GM23338 (cell line): ENCODE data around the gene GRP. TPM values are rescaled to one million over a fixed set of nuclear protein-coding genes. Genes with fewer than 3 reads are reported as not detected.

Experiments
- ATAC-seq: fragments of 200-7000 bp; cut with Tn5 transposase; 3 replicates; pipeline ENCODE4 v1.9.1; 2020
- DNase-seq: peaks from one replicate; pipeline ENCODE4 v3.0.0-alpha.2; 2015; ENCODE audit warnings: low spot score
- H2AFZ ChIP-seq: fragments of 200-600 bp; sonication (generic); 2 replicates; pipeline ENCODE4 v1.8.0; 2016; ENCODE audit warnings: antibody characterized with exemption, mild to moderate bottlenecking, moderate library complexity
- H3F3A ChIP-seq: fragments of 200-600 bp; sonication (generic); replicated peaks from 2 replicates; pipeline ENCODE4 v1.8.0; 2017; ENCODE audit warnings: antibody characterized with exemption, mixed run types, low read depth
- H3K27ac ChIP-seq: fragments of 200-600 bp; sonication (generic); 2 replicates; pipeline ENCODE4 v1.6.1; 2016; ENCODE audit warnings: low read depth
- H3K27me3 ChIP-seq: fragments of 200-600 bp; sonication (generic); 2 replicates; pipeline ENCODE4 v1.8.0; 2016; ENCODE audit warnings: mild to moderate bottlenecking, mixed run types, moderate library complexity; ENCODE audit not compliant: insufficient read depth
- H3K36me3 ChIP-seq: fragments of 200-600 bp; sonication (generic); 2 replicates; pipeline ENCODE4 v1.8.0; 2016; ENCODE audit warnings: mild to moderate bottlenecking; ENCODE audit not compliant: insufficient read depth
- H3K4me1 ChIP-seq: fragments of 200-600 bp; sonication (generic); 2 replicates; pipeline ENCODE4 v1.8.0; 2016; ENCODE audit warnings: mild to moderate bottlenecking, moderate library complexity; ENCODE audit not compliant: insufficient read depth
- H3K4me2 ChIP-seq: fragments of 200-600 bp; sonication (generic); 2 replicates; pipeline ENCODE4 v1.7.1; 2017; ENCODE audit warnings: mixed run types
- H3K4me3 ChIP-seq: fragments of 200-600 bp; sonication (generic); 2 replicates; pipeline ENCODE4 v1.6.1; 2016; ENCODE audit warnings: mixed run types
- H3K79me2 ChIP-seq: fragments of 200-600 bp; sonication (generic); replicated peaks from 2 replicates; pipeline ENCODE4 v1.8.0; 2017; ENCODE audit warnings: mild to moderate bottlenecking; ENCODE audit not compliant: insufficient read depth
- H3K9me2 ChIP-seq: fragments of 200-600 bp; sonication (generic); 2 replicates; pipeline ENCODE4 v1.8.0; 2017; ENCODE audit not compliant: insufficient read depth
- H4K20me1 ChIP-seq: fragments of 200-600 bp; sonication (generic); replicated peaks from 2 replicates; pipeline ENCODE4 v1.8.0; 2017; ENCODE audit warnings: mild to moderate bottlenecking; ENCODE audit not compliant: insufficient read depth
- H3K27ac Mint-ChIP-seq: 2 replicates; pipeline ENCODE4 v1.8.0; 2020; ENCODE audit warnings: inconsistent platforms, mild to moderate bottlenecking, moderate library complexity, mixed read lengths
- H3K27me3 Mint-ChIP-seq: 3 replicates; pipeline ENCODE4 v1.8.0; 2022; ENCODE audit warnings: low read depth, mild to moderate bottlenecking, moderate library complexity, mixed read lengths, inconsistent platforms; ENCODE audit not compliant: insufficient read depth, poor library complexity
- H3K36me3 Mint-ChIP-seq: 3 replicates; pipeline ENCODE4 v1.8.0; 2021; ENCODE audit warnings: low read depth, mild to moderate bottlenecking, inconsistent platforms, moderate library complexity, mixed read lengths
- H3K4me1 Mint-ChIP-seq: 3 replicates; pipeline ENCODE4 v1.8.0; 2020; ENCODE audit warnings: mild to moderate bottlenecking, inconsistent platforms, mixed read lengths
- H3K4me3 Mint-ChIP-seq: 3 replicates; pipeline ENCODE4 v1.8.0; 2021; ENCODE audit warnings: moderate library complexity, mild to moderate bottlenecking, inconsistent platforms, mixed read lengths
- H3K9me3 Mint-ChIP-seq: 3 replicates; pipeline ENCODE4 v1.8.0; 2020; ENCODE audit warnings: moderate library complexity, mild to moderate bottlenecking, inconsistent platforms, mixed read lengths
- CREB1 ChIP-seq: fragments of 250-450 bp; sonication (Bioruptor Pico); IDR thresholded peaks from 2 replicates; pipeline ENCODE4 v1.5.0; 2020; ENCODE audit warnings: low read depth, mild to moderate bottlenecking, moderate library complexity
- EZH2 ChIP-seq: fragments of 200-600 bp; sonication (generic); IDR thresholded peaks from one replicate; pipeline ENCODE4 v1.8.0; 2017; ENCODE audit warnings: antibody characterized with exemption, mild to moderate bottlenecking, low read depth; ENCODE audit not compliant: unreplicated experiment
- EZH2phosphoT487 ChIP-seq: fragments of 200-600 bp; sonication (generic); IDR thresholded peaks from one replicate; pipeline ENCODE4 v1.8.1; 2018; ENCODE audit warnings: antibody characterized with exemption; ENCODE audit not compliant: unreplicated experiment
- JUNB ChIP-seq: IDR thresholded peaks from one replicate; pipeline ENCODE4 v1.6.1; 2016; ENCODE audit warnings: antibody characterized with exemption; ENCODE audit not compliant: unreplicated experiment
- NANOG ChIP-seq: IDR thresholded peaks from 2 replicates; pipeline ENCODE4 v1.6.1; 2016; ENCODE audit warnings: antibody characterized with exemption, borderline replicate concordance
- POLR2AphosphoS5 ChIP-seq: IDR thresholded peaks from 2 replicates; pipeline ENCODE4 v1.6.1; 2016; ENCODE audit warnings: antibody characterized with exemption, low read depth
- STAT1 ChIP-seq: IDR thresholded peaks from one replicate; pipeline ENCODE4 v1.6.1; 2016; ENCODE audit warnings: antibody characterized with exemption; ENCODE audit not compliant: unreplicated experiment
- ZNF114 ChIP-seq: fragments of 250-450 bp; sonication (Bioruptor Pico); IDR thresholded peaks from 2 replicates; pipeline ENCODE4 v1.5.0; 2020; ENCODE audit warnings: mild to moderate bottlenecking, moderate library complexity
- ZNF331 ChIP-seq: fragments of 250-450 bp; sonication (Bioruptor Pico); IDR thresholded peaks from 2 replicates; pipeline ENCODE4 v1.5.0; 2020; ENCODE audit warnings: low read depth, mild to moderate bottlenecking, moderate library complexity
- polyA plus RNA-seq: library from polyadenylated mRNA; unstranded; fragments of >200 nt; fragmentation: Nextera tagmentation; extraction: Ambion mirVana; gene quantifications from 2 replicates; pipeline ENCODE4 v1.2.1, GENCODE V29; 2016
- total RNA-seq: library from RNA; depleted of rRNA; stranded (reverse); fragments of >200 nt; shearing (Covaris generic); gene quantifications from 2 replicates; pipeline ENCODE4 v1.2.3, GENCODE V29; 2014
- TF ChIP-seq, protein P1 (sequence below): IDR thresholded peaks from 2 replicates; pipeline ENCODE4 v1.6.1; 2016; ENCODE audit warnings: antibody characterized with exemption
- TF ChIP-seq, protein P2 (sequence below), 2 experiments: fragments of 200-600 bp in 1 of 2; sonication (generic) in 1 of 2; conservative IDR thresholded peaks; 2 replicates each; pipeline versions ENCODE4 v1.5.1 to v1.6.1; 2016 to 2017; ENCODE audit warnings: antibody characterized with exemption in 2 of 2, low read depth in 2 of 2, mild to moderate bottlenecking in 2 of 2, moderate library complexity in 1 of 2

GRP gene
- total and polyA plus RNA-seq, 2 experiments from 2014 or later, result not detected

DNA sequence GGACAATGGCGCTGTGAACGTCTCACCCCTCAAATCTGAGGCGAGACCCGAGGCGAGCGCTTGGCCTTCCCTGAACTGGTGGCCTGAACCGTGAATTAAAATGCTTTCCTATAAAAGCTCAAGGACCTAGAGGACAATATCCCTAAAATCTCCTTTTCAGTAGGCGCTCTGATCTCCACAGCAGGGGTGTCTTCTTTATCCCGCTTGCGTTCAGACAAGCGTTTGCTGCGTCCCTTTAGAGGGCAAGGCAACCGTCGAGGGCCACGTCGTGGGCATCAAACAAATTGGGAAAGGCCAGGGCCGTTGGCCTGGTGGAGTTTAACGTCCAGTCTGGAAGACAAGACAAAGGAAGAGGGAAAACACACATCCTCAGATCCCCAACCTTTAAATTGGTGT, 54.6 kb downstream of the GRP start:
- H3K79me2 ChIP-seq, result no peaks in the 10 kb centered on the region
- no peak for ATAC-seq
- Mint-ChIP-seq H3K4me3 (peak overlapping the region; percentile 84), H3K27me3 (peaks cover 73% of the 10 kb centered on the region), H3K9me3 (peaks cover 3% of the 10 kb centered on the region; the same call in 1 of the 3 replicates), H3K27ac (no peak overlapping the region), H3K4me1 (peaks cover 40% of the 10 kb centered on the region), H3K36me3 (no peaks in the 10 kb centered on the region)
- H3K4me2 ChIP-seq, result peak overlapping the region; percentile 98
- peaks cover 21% of the 10 kb centered on the region for H3F3A ChIP-seq
- no peak overlapping the region for H3K27ac ChIP-seq
- peaks cover 100% of the 10 kb centered on the region for H3K27me3 ChIP-seq
- peaks cover 25% of the 10 kb centered on the region; the same call in 1 of the 2 replicates for H4K20me1 ChIP-seq
- no peak for TF ChIP-seq STAT1
- no peak for TF ChIP-seq ZNF331 (CRISPR knock-in tag)
- TF ChIP-seq EZH2, result peak; percentile 56
- no peaks in the 10 kb centered on the region for H3K36me3 ChIP-seq
- H2AFZ ChIP-seq, result peak overlapping the region; percentile 99
- H3K9me2 ChIP-seq, result no peaks in the 10 kb centered on the region
- H3K4me3 ChIP-seq, result peak overlapping the region; percentile 88
- H3K4me1 ChIP-seq, result peaks cover 53% of the 10 kb centered on the region
- DNase-seq, result peak; percentile 14

DNA sequence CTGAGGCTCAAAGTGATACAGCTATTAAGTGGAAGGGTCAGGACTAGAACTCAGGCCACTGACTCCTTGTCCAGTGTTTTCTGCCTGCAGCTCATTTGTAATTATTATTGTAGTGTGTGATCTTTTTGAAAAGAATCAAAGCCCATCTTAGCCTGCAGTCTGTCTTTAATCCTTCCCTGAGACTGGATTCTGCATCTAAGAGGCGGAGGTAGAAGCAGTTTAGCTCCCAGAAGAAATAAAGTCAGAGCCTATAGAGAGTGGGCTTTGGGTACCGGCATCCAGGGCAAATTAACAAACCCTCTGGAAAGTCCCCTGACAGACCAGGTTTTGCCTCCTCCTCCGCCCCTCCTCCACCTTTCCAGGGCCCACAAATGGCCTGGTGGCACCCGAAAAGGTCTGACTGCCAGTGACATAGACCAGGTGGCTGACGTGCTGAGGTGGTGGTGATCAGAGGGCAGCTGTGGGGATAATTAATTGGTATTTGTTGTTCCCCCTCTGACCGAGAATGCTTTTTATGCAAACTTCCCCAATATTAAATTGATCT, 55.5 kb downstream of the GRP start:
- Histone ChIP-seq H3K27me3 (peaks cover 100% of the 10 kb centered on the region), H3K4me3 (peak overlapping the region; percentile 45), H3F3A (peaks cover 13% of the 10 kb centered on the region), H3K79me2 (no peaks in the 10 kb centered on the region), H3K4me2 (peak overlapping the region; percentile 79), H3K4me1 (peaks cover 43% of the 10 kb centered on the region), H4K20me1 (peaks cover 25% of the 10 kb centered on the region; the same call in 1 of the 2 replicates), H3K9me2 (no peaks in the 10 kb centered on the region), H2AFZ (no peak overlapping the region), H3K27ac (no peak overlapping the region), H3K36me3 (no peaks in the 10 kb centered on the region)
- peak; percentile 42 for DNase-seq
- H3K4me3 Mint-ChIP-seq, result peak overlapping the region; percentile 35; the same call in 2 of the 3 replicates
- peaks cover 3% of the 10 kb centered on the region; the same call in 1 of the 3 replicates for H3K9me3 Mint-ChIP-seq
- peaks cover 33% of the 10 kb centered on the region for H3K4me1 Mint-ChIP-seq
- H3K27ac Mint-ChIP-seq, result no peak overlapping the region
- no peak for TF ChIP-seq STAT1
- TF ChIP-seq, protein P1, sequence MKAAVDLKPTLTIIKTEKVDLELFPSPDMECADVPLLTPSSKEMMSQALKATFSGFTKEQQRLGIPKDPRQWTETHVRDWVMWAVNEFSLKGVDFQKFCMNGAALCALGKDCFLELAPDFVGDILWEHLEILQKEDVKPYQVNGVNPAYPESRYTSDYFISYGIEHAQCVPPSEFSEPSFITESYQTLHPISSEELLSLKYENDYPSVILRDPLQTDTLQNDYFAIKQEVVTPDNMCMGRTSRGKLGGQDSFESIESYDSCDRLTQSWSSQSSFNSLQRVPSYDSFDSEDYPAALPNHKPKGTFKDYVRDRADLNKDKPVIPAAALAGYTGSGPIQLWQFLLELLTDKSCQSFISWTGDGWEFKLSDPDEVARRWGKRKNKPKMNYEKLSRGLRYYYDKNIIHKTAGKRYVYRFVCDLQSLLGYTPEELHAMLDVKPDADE, result no peak
- TF ChIP-seq POLR2AphosphoS5, result no peak
- H3K27me3 Mint-ChIP-seq, result peaks cover 64% of the 10 kb centered on the region
- no peaks in the 10 kb centered on the region for H3K36me3 Mint-ChIP-seq
- no peak for ATAC-seq

DNA sequence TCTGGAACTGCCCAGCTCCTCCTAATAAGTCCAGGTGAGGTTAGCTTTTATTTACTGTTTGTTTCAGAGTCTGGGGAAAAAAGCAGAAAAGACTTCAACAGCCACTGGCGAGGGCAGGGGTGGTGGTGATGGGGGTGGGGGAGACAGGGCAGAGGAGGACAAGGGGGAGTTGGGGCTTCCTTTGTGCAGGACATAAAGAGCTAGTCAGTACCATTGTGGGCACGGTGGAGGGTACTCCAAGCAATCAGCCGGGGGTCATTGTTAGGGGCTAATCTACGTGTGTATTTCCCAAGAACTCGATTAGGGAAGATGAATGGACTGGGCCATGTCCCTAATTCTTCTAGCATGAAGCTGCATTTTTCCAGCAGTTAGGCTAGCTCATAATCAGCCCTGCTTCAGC, 56.1 kb downstream of the GRP start:
- DNase-seq (peak; percentile 53), ATAC-seq (peak; percentile 23)
- H3K36me3 ChIP-seq, result no peaks in the 10 kb centered on the region
- H3F3A ChIP-seq, result peaks cover 9% of the 10 kb centered on the region; the same call in 1 of the 2 replicates
- H3K4me1 ChIP-seq, result peaks cover 38% of the 10 kb centered on the region
- peaks cover 22% of the 10 kb centered on the region; the same call in 1 of the 2 replicates for H4K20me1 ChIP-seq
- H2AFZ ChIP-seq, result no peak overlapping the region
- H3K4me3 Mint-ChIP-seq, result peak overlapping the region; percentile 35; the same call in 2 of the 3 replicates
- no peaks in the 10 kb centered on the region for H3K36me3 Mint-ChIP-seq
- H3K27ac ChIP-seq, result no peak overlapping the region
- peaks cover 29% of the 10 kb centered on the region for H3K4me1 Mint-ChIP-seq
- no peak overlapping the region for H3K27ac Mint-ChIP-seq
- H3K4me2 ChIP-seq, result peak overlapping the region; percentile 79
- no peaks in the 10 kb centered on the region for H3K9me2 ChIP-seq
- no peaks in the 10 kb centered on the region for H3K79me2 ChIP-seq
- H3K27me3 Mint-ChIP-seq, result peaks cover 58% of the 10 kb centered on the region
- peaks cover 100% of the 10 kb centered on the region for H3K27me3 ChIP-seq
- peaks cover 1% of the 10 kb centered on the region; the same call in 1 of the 3 replicates for H3K9me3 Mint-ChIP-seq
- H3K4me3 ChIP-seq, result peak overlapping the region; percentile 45
- TF ChIP-seq NANOG (no peak), EZH2 (no peak), ZNF114 (no peak), JUNB (no peak), STAT1 (no peak), CREB1 (no peak), EZH2phosphoT487 (no peak), ZNF331 (CRISPR knock-in tag) (no peak)
- TF ChIP-seq, protein P1, result no peak
- TF ChIP-seq, protein P2, sequence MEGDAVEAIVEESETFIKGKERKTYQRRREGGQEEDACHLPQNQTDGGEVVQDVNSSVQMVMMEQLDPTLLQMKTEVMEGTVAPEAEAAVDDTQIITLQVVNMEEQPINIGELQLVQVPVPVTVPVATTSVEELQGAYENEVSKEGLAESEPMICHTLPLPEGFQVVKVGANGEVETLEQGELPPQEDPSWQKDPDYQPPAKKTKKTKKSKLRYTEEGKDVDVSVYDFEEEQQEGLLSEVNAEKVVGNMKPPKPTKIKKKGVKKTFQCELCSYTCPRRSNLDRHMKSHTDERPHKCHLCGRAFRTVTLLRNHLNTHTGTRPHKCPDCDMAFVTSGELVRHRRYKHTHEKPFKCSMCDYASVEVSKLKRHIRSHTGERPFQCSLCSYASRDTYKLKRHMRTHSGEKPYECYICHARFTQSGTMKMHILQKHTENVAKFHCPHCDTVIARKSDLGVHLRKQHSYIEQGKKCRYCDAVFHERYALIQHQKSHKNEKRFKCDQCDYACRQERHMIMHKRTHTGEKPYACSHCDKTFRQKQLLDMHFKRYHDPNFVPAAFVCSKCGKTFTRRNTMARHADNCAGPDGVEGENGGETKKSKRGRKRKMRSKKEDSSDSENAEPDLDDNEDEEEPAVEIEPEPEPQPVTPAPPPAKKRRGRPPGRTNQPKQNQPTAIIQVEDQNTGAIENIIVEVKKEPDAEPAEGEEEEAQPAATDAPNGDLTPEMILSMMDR (conservative IDR thresholded peaks at IDR 0.05; ENCODE audit: low read depth in 2 of 2), result no peak
